Measurements from ENCODE around the gene AJM1. TPM values are rescaled to one million over a fixed set of nuclear protein-coding genes. Genes with fewer than 3 reads are reported as not detected.

The AJM1 gene
- total and polyA plus RNA-seq, 2 of the 8 experiments (the other 6 are each of a cell fraction or from before 2014, with no cell fraction given): 0.12 to 0.97 TPM

DNA sequence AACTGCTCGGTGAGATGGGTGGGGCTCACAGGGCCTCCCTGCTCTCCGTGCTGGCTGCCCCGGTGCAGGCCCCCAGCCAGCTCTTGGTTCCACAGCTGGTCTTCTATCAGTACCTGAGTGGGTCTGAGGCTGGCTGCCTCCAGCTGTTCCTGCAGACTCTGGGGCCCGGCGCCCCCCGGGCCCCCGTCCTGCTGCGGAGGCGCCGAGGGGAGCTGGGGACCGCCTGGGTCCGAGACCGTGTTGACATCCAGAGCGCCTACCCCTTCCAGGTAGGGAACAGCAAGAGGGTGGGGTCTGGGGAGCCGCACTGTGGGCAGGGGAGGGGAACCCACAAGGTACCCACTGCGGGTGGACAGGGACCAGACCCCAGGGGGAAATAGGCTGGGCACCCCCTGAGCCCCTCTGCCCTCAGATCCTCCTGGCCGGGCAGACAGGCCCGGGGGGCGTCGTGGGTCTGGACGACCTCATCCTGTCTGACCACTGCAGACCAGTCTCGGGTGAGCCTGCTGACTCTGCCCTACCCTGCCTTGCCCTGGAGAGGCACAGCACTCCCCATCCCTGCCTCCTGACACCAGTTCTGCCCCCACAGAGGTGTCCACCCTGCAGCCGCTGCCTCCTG is 12.7 kb downstream of the AJM1 start:
- Histone ChIP-seq H3K4me1 (replicated peaks in 1 of 4; ENCODE audit: control insufficient read depth in 3 of 4, insufficient read depth in 4 of 4, low read length in 3 of 4) (peaks cover 0 to 7% (median 2%) of the 10 kb centered on the region in 4 experiments; a peak in 5 of 7 replicates), H3K23ac (ENCODE audit: insufficient read length) (no peak overlapping the region), H3K9ac (replicated peaks in 1 of 4; ENCODE audit: extremely low read depth in 1 of 4, low read depth in 3 of 4, low read length in 3 of 4) (no peak overlapping the region), H2BK15ac (ENCODE audit: low read length) (no peak overlapping the region), H3K9me3 (ENCODE audit: insufficient read depth in 2 of 2, low read depth in 1 of 2, low read length in 1 of 2) (no peaks in the 10 kb centered on the region), H2BK12ac (ENCODE audit: low read depth, low read length) (no peak overlapping the region), H3K23me2 (ENCODE audit: low read depth, low read length) (no peaks in the 10 kb centered on the region; the same call in 1 of the 2 replicates), H2AK5ac (ENCODE audit: low read depth, low read length) (no peak overlapping the region), H2BK20ac (ENCODE audit: low read length) (no peak overlapping the region), H4K8ac (ENCODE audit: extremely low read depth, insufficient read depth, low read length) (peak overlapping the region; percentile 14; the same call in 1 of the 2 replicates), H3K27ac (ENCODE audit: low read depth, low read length) (no peak overlapping the region), H3K4ac (replicated peaks; ENCODE audit: insufficient read length, low read depth, low read length) (no peak overlapping the region), H2BK5ac (ENCODE audit: low read depth, low read length) (no peak overlapping the region), H3K14ac (ENCODE audit: insufficient read length) (no peak overlapping the region), H3K79me2 (ENCODE audit: control insufficient read depth in 1 of 2, insufficient read depth in 2 of 2, low read length in 2 of 2) (no peaks in the 10 kb centered on the region), H3K36me3 (ENCODE audit: control insufficient read depth in 2 of 4, insufficient read depth in 4 of 4, low read length in 3 of 4) (peaks cover 0 to 7% (median 3%) of the 10 kb centered on the region in 4 experiments; a peak in 5 of 8 replicates), H4K91ac (replicated peaks; ENCODE audit: insufficient read length, low read length) (no peak overlapping the region), H2AFZ (ENCODE audit: low read length) (no peak overlapping the region), H2BK120ac (replicated peaks; ENCODE audit: low read depth, low read length) (no peak overlapping the region), H3K56ac (replicated peaks; ENCODE audit: insufficient read length, low read depth, low read length) (no peak overlapping the region), H3K18ac (ENCODE audit: extremely low read depth, low read length) (no peak overlapping the region), H3K79me1 (ENCODE audit: low read depth, low read length) (no peaks in the 10 kb centered on the region), H4K20me1 (replicated peaks in 1 of 2; ENCODE audit: control insufficient read depth in 1 of 2, insufficient read depth in 2 of 2, low read length in 2 of 2) (peaks cover 3 to 12% of the 10 kb centered on the region in 2 experiments), H4K5ac (ENCODE audit: insufficient read length, low read depth, low read length) (no peak overlapping the region), H3K4me2 (ENCODE audit: insufficient read depth in 1 of 2, low read depth in 2 of 2, low read length in 2 of 2) (no peak overlapping the region), H3K4me3 (ENCODE audit: extremely low read depth in 1 of 4, insufficient read depth in 2 of 4, low read depth in 3 of 4, low read length in 4 of 4) (no peak overlapping the region), H3K27me3 (replicated peaks in 1 of 4; ENCODE audit: control insufficient read depth in 3 of 4, extremely low read depth in 1 of 4, insufficient read depth in 3 of 4, low read length in 3 of 4) (no peaks in the 10 kb centered on the region)
- CTCF ChIA-PET (ENCODE audit: partially characterized antibody): interaction anchor here (0.7 to 1.5 kb wide), 2 partner anchors 11 to 43 kb away, joined by 3 read pairs; no protein-coding TSS in a partner anchor
- peak in 1 of 2 experiments; percentile 52 for DNase-seq (ENCODE audit: low read depth in 1 of 2, low spot score in 2 of 2)
- 92% methylated on average over 20 of the region's 23 CpGs; no CpG with 5 or more reads in 1 of the 2 experiments for WGBS, 2 experiments (ENCODE audit: extremely low coverage in 1 of 2, insufficient coverage in 1 of 2, insufficient read length in 1 of 2, insufficient replicate concordance in 2 of 2, low coverage in 1 of 2, low lambda C conversion rate in 2 of 2, missing lambda C conversion rate in 1 of 2)
- POLR2A ChIA-PET (ENCODE audit: partially characterized antibody): interaction anchor here (1.1 to 16.2 kb wide), 2 partner anchors 16 to 27 kb away, joined by 3 to 248 read pairs; partner anchors contain the start of gene AJM1
- FAIRE-seq: no peak
- TF ChIP-seq SUZ12 (IDR thresholded peaks at IDR 0.05; ENCODE audit: low read length) (no peak), CHD1 (IDR thresholded peaks at IDR 0.05; ENCODE audit: low read depth, low read length) (no peak), KDM4A (IDR thresholded peaks at IDR 0.05; ENCODE audit: low read depth, low read length, severe bottlenecking) (no peak), SRF (IDR thresholded peaks at IDR 0.05; ENCODE audit: low read depth, low read length) (no peak), RFX5 (IDR thresholded peaks at IDR 0.05; ENCODE audit: borderline replicate concordance, low read depth, low read length) (no peak), JUND (IDR thresholded peaks at IDR 0.05; ENCODE audit: low read length) (no peak), SIX5 (IDR thresholded peaks at IDR 0.05; ENCODE audit: low read depth, low read length) (no peak), SP4 (IDR thresholded peaks at IDR 0.05; ENCODE audit: low read length) (no peak), FOSL1 (IDR thresholded peaks at IDR 0.05; ENCODE audit: insufficient read depth, low read depth, low read length) (no peak), ATF2 (IDR thresholded peaks at IDR 0.05; ENCODE audit: low read length) (no peak), BRCA1 (IDR thresholded peaks at IDR 0.05; ENCODE audit: low read depth, low read length) (no peak), PHF8 (conservative IDR thresholded peaks at IDR 0.05; ENCODE audit: low read depth, low read length) (no peak)

Data from H1 (cell line).